Smooth muscle cell (in vitro differentiated cells): ENCODE measurements around the gene PLIN5. TPM values are rescaled to one million over a fixed set of nuclear protein-coding genes. Genes with fewer than 3 reads are reported as not detected.

Source experiments
- DNase-seq: peaks from one replicate; lab custom pipeline; 2025; ENCODE audit not compliant: unreplicated experiment; lab: John Stamatoyannopoulos, UW
- H2AFZ ChIP-seq: fragments of 200-600 bp; sonication (generic); 2 replicates; pipeline ENCODE4 v1.6.0; 2016; ENCODE audit warnings: antibody characterized with exemption, low read depth, mild to moderate bottlenecking
- H3F3A ChIP-seq: fragments of 200-600 bp; sonication (generic); 2 replicates; pipeline ENCODE4 v1.6.0; 2017; ENCODE audit warnings: antibody characterized with exemption, low read depth
- H3K27ac ChIP-seq: fragments of 200-600 bp; sonication (generic); 2 replicates; pipeline ENCODE4 v1.5.1; 2016; ENCODE audit warnings: low read depth, mild to moderate bottlenecking
- H3K27me3 ChIP-seq: fragments of 200-600 bp; sonication (generic); 2 replicates; pipeline ENCODE4 v1.6.1; 2016; ENCODE audit warnings: low read depth, mild to moderate bottlenecking
- H3K36me3 ChIP-seq: fragments of 200-600 bp; sonication (generic); 2 replicates; pipeline ENCODE4 v1.5.1; 2016; ENCODE audit warnings: low read depth
- H3K4me1 ChIP-seq: fragments of 200-600 bp; sonication (generic); 2 replicates; pipeline ENCODE4 v1.5.1; 2016; ENCODE audit warnings: low read depth
- H3K4me2 ChIP-seq: fragments of 200-600 bp; sonication (generic); 2 replicates; pipeline ENCODE4 v1.6.0; 2016; ENCODE audit warnings: mild to moderate bottlenecking
- H3K4me3 ChIP-seq: fragments of 200-600 bp; sonication (generic); 2 replicates; pipeline ENCODE4 v1.5.1; 2016; ENCODE audit warnings: mild to moderate bottlenecking
- H3K79me2 ChIP-seq: fragments of 200-600 bp; sonication (generic); 2 replicates; pipeline ENCODE4 v1.6.0; 2016; ENCODE audit warnings: low read depth, mild to moderate bottlenecking
- H3K9ac ChIP-seq: fragments of 200-600 bp; sonication (generic); 2 replicates; pipeline ENCODE4 v1.6.0; 2016; ENCODE audit warnings: low read depth
- H3K9me3 ChIP-seq: fragments of 200-600 bp; sonication (generic); replicated peaks from 2 replicates; pipeline ENCODE4 v1.5.1; 2016; ENCODE audit warnings: low read depth
- H4K20me1 ChIP-seq: fragments of 200-600 bp; sonication (generic); 2 replicates; pipeline ENCODE4 v1.6.0; 2016; ENCODE audit warnings: low read depth
- WGBS: methylation state at CpG from one replicate; pipeline ENCODE4 v1.1.7; 2016; ENCODE audit warnings: low lambda C conversion rate; 5-methylcytosine and 5-hydroxymethylcytosine counted together
- polyA plus RNA-seq: library from polyadenylated mRNA; unstranded; fragments of >200 nt; fragmentation: Nextera tagmentation; extraction: Ambion mirVana; gene quantifications from 2 replicates; pipeline ENCODE4 v1.2.1, GENCODE V29; 2016
- total RNA-seq: library from RNA; depleted of rRNA; stranded (reverse); fragments of >200 nt; gene quantifications from 2 replicates; pipeline ENCODE4 v1.2.3, GENCODE V29; 2014
- TF ChIP-seq, protein P1 (sequence below): fragments of 200-600 bp; sonication (generic); IDR thresholded peaks from 2 replicates; pipeline ENCODE4 v1.5.1; 2017; ENCODE audit warnings: borderline replicate concordance, mild to moderate bottlenecking, antibody characterized with exemption; ENCODE audit not compliant: insufficient read depth, poor library complexity, severe bottlenecking

PLIN5 gene
- total and polyA plus RNA-seq, 2 experiments from 2014 or later, result not detected

DNA sequence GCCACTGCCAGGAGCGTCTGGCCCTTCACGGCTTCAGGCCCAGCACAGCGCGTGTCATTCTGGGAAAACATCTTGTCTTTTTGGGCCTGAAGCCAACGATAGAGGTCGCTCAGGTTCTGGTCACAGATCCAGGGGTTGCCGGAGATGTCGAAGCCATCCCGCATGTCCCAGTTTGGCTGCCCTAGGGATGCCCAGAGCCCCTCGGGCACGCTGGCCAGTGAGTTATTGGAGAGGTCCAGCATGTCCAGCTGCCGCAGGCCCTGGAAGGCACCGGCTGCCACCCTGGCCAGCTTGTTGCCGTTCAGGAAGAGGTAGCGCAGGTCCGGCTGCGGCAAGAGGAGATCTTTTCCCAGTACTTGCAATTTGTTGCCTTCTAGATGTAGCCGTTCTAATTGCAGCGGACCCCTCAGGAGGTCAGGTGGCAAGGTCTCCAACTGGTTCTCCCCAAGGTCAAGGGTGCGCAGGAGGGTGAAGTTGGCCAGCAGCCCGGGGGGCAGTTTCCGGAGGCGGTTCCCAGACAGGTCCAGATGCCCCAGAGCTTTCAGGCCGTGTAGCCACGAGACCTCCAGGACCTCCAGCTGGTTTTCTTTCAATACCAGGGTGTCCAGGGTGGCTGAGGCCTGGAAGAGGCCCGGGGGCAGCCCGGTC lies 3.1 kb upstream of the PLIN5 start:
- H3K9me3 ChIP-seq, result peaks cover 2% of the 10 kb centered on the region
- H3K4me3 ChIP-seq, result no peak overlapping the region
- H3F3A ChIP-seq, result no peaks in the 10 kb centered on the region
- WGBS, result 87% methylated on average over 27 of the region's 27 CpGs
- no peak for DNase-seq
- no peaks in the 10 kb centered on the region for H3K36me3 ChIP-seq
- H3K27me3 ChIP-seq, result peaks cover 22% of the 10 kb centered on the region
- H3K27ac ChIP-seq, result no peak overlapping the region
- no peaks in the 10 kb centered on the region for H3K79me2 ChIP-seq
- TF ChIP-seq, protein P1, sequence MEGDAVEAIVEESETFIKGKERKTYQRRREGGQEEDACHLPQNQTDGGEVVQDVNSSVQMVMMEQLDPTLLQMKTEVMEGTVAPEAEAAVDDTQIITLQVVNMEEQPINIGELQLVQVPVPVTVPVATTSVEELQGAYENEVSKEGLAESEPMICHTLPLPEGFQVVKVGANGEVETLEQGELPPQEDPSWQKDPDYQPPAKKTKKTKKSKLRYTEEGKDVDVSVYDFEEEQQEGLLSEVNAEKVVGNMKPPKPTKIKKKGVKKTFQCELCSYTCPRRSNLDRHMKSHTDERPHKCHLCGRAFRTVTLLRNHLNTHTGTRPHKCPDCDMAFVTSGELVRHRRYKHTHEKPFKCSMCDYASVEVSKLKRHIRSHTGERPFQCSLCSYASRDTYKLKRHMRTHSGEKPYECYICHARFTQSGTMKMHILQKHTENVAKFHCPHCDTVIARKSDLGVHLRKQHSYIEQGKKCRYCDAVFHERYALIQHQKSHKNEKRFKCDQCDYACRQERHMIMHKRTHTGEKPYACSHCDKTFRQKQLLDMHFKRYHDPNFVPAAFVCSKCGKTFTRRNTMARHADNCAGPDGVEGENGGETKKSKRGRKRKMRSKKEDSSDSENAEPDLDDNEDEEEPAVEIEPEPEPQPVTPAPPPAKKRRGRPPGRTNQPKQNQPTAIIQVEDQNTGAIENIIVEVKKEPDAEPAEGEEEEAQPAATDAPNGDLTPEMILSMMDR, result no peak
- no peak overlapping the region for H3K9ac ChIP-seq
- no peak overlapping the region for H3K4me2 ChIP-seq
- H2AFZ ChIP-seq, result no peak overlapping the region
- no peaks in the 10 kb centered on the region for H3K4me1 ChIP-seq
- no peaks in the 10 kb centered on the region for H4K20me1 ChIP-seq

DNA sequence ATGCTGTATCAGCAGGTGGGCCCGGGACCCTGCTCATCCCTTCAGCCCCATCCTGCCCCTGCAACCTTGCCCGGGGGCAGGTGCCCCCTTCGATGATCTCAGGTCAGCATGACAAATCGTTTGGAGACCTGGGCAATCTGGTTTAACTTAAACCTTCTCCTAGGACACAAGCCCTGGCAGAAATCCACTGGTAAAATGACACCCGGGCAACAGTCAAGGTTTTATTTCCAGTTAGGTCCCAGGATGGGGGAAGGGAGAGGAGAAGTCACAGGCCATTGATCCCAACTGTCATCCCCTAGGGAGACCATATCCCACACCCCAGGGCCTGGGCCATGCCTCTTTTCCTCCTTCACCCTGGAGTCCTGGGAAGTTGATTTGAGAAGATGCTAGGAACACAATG lies 1.8 kb upstream of the PLIN5 start:
- WGBS, result 75% methylated on average over 5 of the region's 5 CpGs
- Histone ChIP-seq H3K36me3 (no peaks in the 10 kb centered on the region), H3K4me1 (no peaks in the 10 kb centered on the region), H3K4me2 (no peak overlapping the region), H3K79me2 (no peaks in the 10 kb centered on the region), H3K9ac (no peak overlapping the region), H3K27me3 (peaks cover 22% of the 10 kb centered on the region), H4K20me1 (no peaks in the 10 kb centered on the region), H3K9me3 (peaks cover 2% of the 10 kb centered on the region), H3F3A (no peaks in the 10 kb centered on the region), H3K27ac (no peak overlapping the region), H2AFZ (no peak overlapping the region), H3K4me3 (no peak overlapping the region)
- TF ChIP-seq, protein P1, result no peak
- DNase-seq, result no peak

DNA sequence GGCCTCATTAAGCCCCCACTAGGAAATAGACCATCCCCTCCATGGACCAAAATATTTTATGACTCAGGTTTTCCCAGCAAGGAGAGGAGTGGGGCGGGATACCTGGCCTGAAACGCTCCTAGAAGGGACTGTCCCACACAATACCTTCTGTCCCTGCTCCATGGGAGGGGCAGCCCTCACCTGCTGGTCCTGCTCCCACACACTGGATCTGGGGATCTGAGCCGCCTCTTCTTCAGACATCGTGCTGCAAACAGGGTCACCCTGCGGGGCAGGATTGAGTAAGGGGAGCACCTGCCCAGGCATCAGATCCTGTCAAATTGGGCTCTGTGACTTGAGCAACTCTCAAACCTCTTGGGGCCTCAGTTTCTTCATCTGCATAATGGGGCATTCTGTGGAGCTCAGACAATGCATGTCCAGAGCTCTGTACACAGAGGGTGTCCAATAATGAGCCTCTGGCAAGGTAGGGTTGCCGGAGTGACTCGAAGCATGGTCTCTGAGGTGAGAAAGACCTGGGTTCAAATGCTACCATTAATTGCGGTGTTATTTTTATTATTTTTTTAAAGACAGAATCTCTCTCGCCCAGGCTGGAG lies 1.1 kb downstream of the PLIN5 start:
- Histone ChIP-seq H3K4me2 (no peak overlapping the region), H3K36me3 (no peaks in the 10 kb centered on the region), H3F3A (no peaks in the 10 kb centered on the region), H3K4me3 (no peak overlapping the region), H3K27ac (no peak overlapping the region), H2AFZ (no peak overlapping the region), H3K79me2 (no peaks in the 10 kb centered on the region), H3K4me1 (no peaks in the 10 kb centered on the region), H3K9ac (no peak overlapping the region), H3K9me3 (no peaks in the 10 kb centered on the region), H4K20me1 (no peaks in the 10 kb centered on the region), H3K27me3 (peaks cover 22% of the 10 kb centered on the region)
- TF ChIP-seq, protein P1, result no peak
- WGBS, result 89% methylated on average over 9 of the region's 9 CpGs
- no peak for DNase-seq

DNA sequence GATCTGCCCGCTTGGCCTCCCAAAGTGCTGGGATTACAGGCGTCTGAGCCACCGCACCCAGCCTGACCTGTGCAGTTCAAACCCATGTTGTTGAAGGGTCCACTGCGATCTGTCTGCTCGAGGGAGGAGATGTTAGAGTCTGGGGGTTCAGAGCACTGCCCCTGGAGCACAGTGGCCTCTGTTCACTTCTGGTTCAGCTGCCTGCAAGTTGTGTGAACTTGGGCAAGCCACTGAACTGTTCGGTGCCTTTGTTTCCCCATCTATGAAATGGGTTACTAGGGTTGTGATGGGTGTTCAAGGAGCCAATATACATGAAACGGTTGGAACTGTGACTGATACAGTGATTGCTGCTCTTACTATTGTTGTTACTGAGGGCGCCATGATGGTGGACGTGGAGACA lies 1.7 kb downstream of the PLIN5 start:
- no peak overlapping the region for H3K4me2 ChIP-seq
- no peaks in the 10 kb centered on the region for H3K79me2 ChIP-seq
- no peaks in the 10 kb centered on the region for H3K9me3 ChIP-seq
- WGBS, result 89% methylated on average over 9 of the region's 9 CpGs
- H3K9ac ChIP-seq, result no peak overlapping the region
- H3K4me3 ChIP-seq, result no peak overlapping the region
- DNase-seq, result no peak
- H4K20me1 ChIP-seq, result no peaks in the 10 kb centered on the region
- no peaks in the 10 kb centered on the region for H3K36me3 ChIP-seq
- TF ChIP-seq, protein P1, result no peak
- no peaks in the 10 kb centered on the region for H3K4me1 ChIP-seq
- no peaks in the 10 kb centered on the region for H3F3A ChIP-seq
- H2AFZ ChIP-seq, result no peak overlapping the region
- peaks cover 22% of the 10 kb centered on the region for H3K27me3 ChIP-seq
- H3K27ac ChIP-seq, result no peak overlapping the region
